Panc1 (cell line): ENCODE results near the gene SH2D5. TPM values are rescaled to one million over a fixed set of nuclear protein-coding genes. Genes with fewer than 3 reads are reported as not detected.

Experiments
- ATAC-seq: fragments of 200-7000 bp; cut with Tn5 transposase; 2 replicates; pipeline ENCODE4 v1.9.1; 2020; ENCODE audit warnings: mild to moderate bottlenecking, moderate library complexity
- BruUV-seq: library from RNA; stranded (reverse); fragments of 400-500 nt; replicated peaks from 2 replicates; lab custom pipeline; 2021; lab: Mats Ljungman, UMichigan
- CTCF ChIA-PET: fragments of 300-600 bp; sonication (Branson Sonifier 250); formaldehyde crosslinking; loops from one replicate; lab custom pipeline; 2022; ENCODE audit warnings: antibody characterized with exemption; lab: Charles Lee
- POLR2A ChIA-PET: fragments of 300-600 bp; sonication (Branson Sonifier 250); formaldehyde crosslinking; loops from one replicate; lab custom pipeline; 2022; ENCODE audit warnings: antibody characterized with exemption; lab: Charles Lee
- DNase-seq: peaks from one replicate; pipeline ENCODE4 v3.0.0-alpha.2; 2010; ENCODE audit warnings: low read depth, low spot score
- H3K27ac ChIP-seq: 2 replicates; pipeline ENCODE4 v1.5.1; 2011; ENCODE audit warnings: mild to moderate bottlenecking, low read length, inconsistent platforms
- H3K27me3 ChIP-seq: fragments of 200-500 bp; sonication (Bioruptor generic); 2 replicates; pipeline ENCODE4 v1.6.0; 2014; ENCODE audit warnings: low read length, inconsistent platforms; ENCODE audit not compliant: control insufficient read depth, insufficient read depth
- H3K36me3 ChIP-seq: fragments of 200-500 bp; sonication (Bioruptor generic); 2 replicates; pipeline ENCODE4 v1.5.1; 2014; ENCODE audit warnings: inconsistent platforms, mild to moderate bottlenecking, low read length, moderate library complexity; ENCODE audit not compliant: control insufficient read depth, insufficient read depth
- H3K4me1 ChIP-seq: 2 replicates; pipeline ENCODE4 v1.5.1; 2011; ENCODE audit warnings: inconsistent platforms, mild to moderate bottlenecking, low read length, moderate library complexity; ENCODE audit not compliant: control insufficient read depth, insufficient read depth
- H3K4me3 ChIP-seq, 2 experiments: 2 replicates each; pipeline ENCODE4 v1.5.1; 2011 to 2012; ENCODE audit warnings: low read depth in 2 of 2, low read length in 2 of 2, mild to moderate bottlenecking in 2 of 2, inconsistent platforms in 1 of 2, moderate library complexity in 1 of 2
- H3K9me3 ChIP-seq: fragments of 200-500 bp; sonication (Bioruptor generic); 2 replicates; pipeline ENCODE4 v1.5.1; 2014; ENCODE audit warnings: low read depth, mild to moderate bottlenecking, inconsistent platforms, low read length, moderate library complexity; ENCODE audit not compliant: control insufficient read depth, insufficient read depth
- CTCF ChIP-seq: fragments of 450-650 bp; IDR thresholded peaks from 2 replicates; pipeline ENCODE4 v1.5.1; 2017; ENCODE audit warnings: mild to moderate bottlenecking
- POLR2AphosphoS5 ChIP-seq: IDR thresholded peaks from 2 replicates; pipeline ENCODE4 v1.6.1; 2012; ENCODE audit warnings: mild to moderate bottlenecking, low read depth, low read length, moderate library complexity
- REST ChIP-seq, 2 experiments: IDR thresholded peaks; 2 replicates each; pipeline ENCODE4 v1.6.1; 2011 to 2012; ENCODE audit warnings: low read depth in 2 of 2, control low read depth in 1 of 2, low read length in 1 of 2, mild to moderate bottlenecking in 1 of 2, moderate library complexity in 1 of 2; ENCODE audit not compliant: insufficient read depth in 1 of 2
- SIN3A ChIP-seq: IDR thresholded peaks from 2 replicates; pipeline ENCODE4 v1.6.1; 2012; ENCODE audit warnings: low read depth, mild to moderate bottlenecking, low read length, moderate library complexity, borderline replicate concordance; ENCODE audit not compliant: insufficient read depth
- TCF7L2 ChIP-seq: IDR thresholded peaks from 2 replicates; pipeline ENCODE4 v1.6.1; 2011; ENCODE audit warnings: mild to moderate bottlenecking, low read depth, low read length, inconsistent platforms
- in situ Hi-C: cut with HindIII; loops from 2 replicates; pipeline ENCODE4 v1.10.0; 2016; ENCODE audit warnings: low sequenced_read_pairs, low pct_unique_long_range_greater_than_20kb
- intact Hi-C: fragments of 100-400 bp; cut with micrococcal nuclease; formaldehyde crosslinking; loops from one replicate; pipeline ENCODE4 v1.10.0; 2022; ENCODE audit not compliant: unreplicated experiment
- total RNA-seq: library from RNA; stranded (reverse); gene quantifications from one replicate; pipeline ENCODE4 v1.2.1, GENCODE V29; 2021; ENCODE audit not compliant: unreplicated experiment

Gene SH2D5
- total RNA-seq, 1 experiment from 2014 or later = 23.3 TPM

DNA sequence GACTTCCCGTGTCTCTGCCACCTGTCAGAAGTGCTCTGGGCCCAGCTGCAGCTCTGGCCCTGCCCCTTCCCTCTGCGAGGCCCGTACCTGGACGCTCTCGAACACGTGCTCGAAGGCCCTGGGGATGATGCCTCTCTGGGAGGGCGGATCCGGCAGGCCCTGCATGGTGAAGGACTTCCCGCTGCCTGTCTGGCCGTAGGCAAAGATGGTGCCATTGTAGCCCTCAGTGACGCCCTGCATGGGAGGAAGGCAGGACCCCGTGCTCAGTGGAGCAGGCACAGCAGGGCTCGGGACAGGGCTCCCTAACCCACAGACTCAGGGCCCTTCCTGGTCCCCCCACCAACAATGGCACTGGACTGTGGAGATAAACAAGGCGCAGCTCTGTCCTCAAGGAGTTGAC lies 17.1 kb downstream of the SH2D5 start:
- TF ChIP-seq REST (IDR thresholded peaks at IDR 0.05; ENCODE audit: insufficient read depth in 1 of 2, low read depth in 2 of 2, low read length in 1 of 2) = no peak
- TF ChIP-seq SIN3A = no peak
- TF ChIP-seq TCF7L2 = no peak
- no peak for TF ChIP-seq CTCF
- no peak for TF ChIP-seq POLR2AphosphoS5
- Histone ChIP-seq H3K9me3 (no peaks in the 10 kb centered on the region), H3K4me1 (peaks cover 11% of the 10 kb centered on the region), H3K36me3 (no peaks in the 10 kb centered on the region), H3K27ac (no peak overlapping the region), H3K4me3 (no peak overlapping the region), H3K27me3 (no peaks in the 10 kb centered on the region)
- BruUV-seq = no TSS peak
- in situ Hi-C loops = no loop called here
- DNase-seq (no peak), ATAC-seq (no peak)
- CTCF ChIA-PET = interaction anchor here (0.6 to 0.7 kb wide), 2 partner anchors 16 to 480 kb away, joined by 3 to 7 read pairs; no protein-coding TSS in a partner anchor
- intact Hi-C loops = no loop called here
- POLR2A ChIA-PET = no interaction called here

DNA sequence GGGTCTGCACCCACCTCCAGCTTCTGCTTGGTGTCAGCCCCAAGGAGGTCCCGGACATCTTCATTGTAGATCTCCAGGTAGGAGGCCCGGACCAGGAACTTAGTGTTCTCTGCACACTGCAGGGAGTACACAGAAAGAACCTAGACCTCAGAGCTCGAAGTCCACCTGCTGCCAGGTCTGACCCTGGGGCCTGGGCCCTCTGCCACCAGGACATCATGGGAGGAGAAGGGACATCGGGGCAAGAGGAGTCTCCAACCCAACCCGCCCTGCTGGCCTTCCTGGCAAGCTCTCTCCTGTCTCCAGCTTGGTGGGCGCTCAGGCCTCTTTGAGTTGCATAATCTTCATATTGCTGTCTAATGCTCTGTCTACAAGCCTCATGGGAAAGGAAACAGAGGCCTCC lies 19.1 kb downstream of the SH2D5 start:
- Histone ChIP-seq H3K27me3 (no peaks in the 10 kb centered on the region), H3K4me3 (no peak overlapping the region), H3K36me3 (no peaks in the 10 kb centered on the region), H3K9me3 (no peaks in the 10 kb centered on the region), H3K27ac (no peak overlapping the region), H3K4me1 (peaks cover 13% of the 10 kb centered on the region)
- BruUV-seq = no TSS peak
- CTCF ChIA-PET = no interaction called here
- in situ Hi-C loops = no loop called here
- no peak for DNase-seq
- intact Hi-C loops = no loop called here
- no peak for ATAC-seq
- POLR2A ChIA-PET = no interaction called here
- TF ChIP-seq SIN3A = no peak
- no peak for TF ChIP-seq CTCF
- TF ChIP-seq REST (IDR thresholded peaks at IDR 0.05; ENCODE audit: insufficient read depth in 1 of 2, low read depth in 2 of 2, low read length in 1 of 2) = no peak
- no peak for TF ChIP-seq POLR2AphosphoS5
- no peak for TF ChIP-seq TCF7L2
